ENCODE measurements around the gene EPN3. TPM values are rescaled to one million over a fixed set of nuclear protein-coding genes. Genes with fewer than 3 reads are reported as not detected.

Gene EPN3
- total RNA-seq, 1 experiment from 2014 or later = 17.8 TPM

DNA sequence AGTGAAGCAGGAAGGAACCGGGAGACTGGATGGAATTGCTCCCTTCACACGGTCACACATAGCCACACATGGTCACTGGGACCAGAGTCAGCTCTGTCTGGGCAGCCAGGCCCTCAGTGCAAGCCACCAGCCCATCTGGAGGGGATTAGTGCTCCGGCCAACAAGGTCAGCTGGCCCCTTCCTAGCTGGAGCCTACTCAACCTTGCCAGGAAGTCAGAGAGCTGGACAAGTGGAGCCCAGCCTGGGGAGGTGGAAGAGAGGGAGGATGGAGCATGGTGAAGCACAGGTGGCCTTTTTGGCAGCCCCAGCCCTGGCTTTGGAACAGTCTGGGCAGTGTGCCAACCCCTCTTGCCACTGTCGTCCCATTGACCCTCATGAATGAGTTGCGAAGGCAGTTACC, 24.3 kb downstream of the EPN3 start:
- H3K27me3 ChIP-seq (ENCODE audit: insufficient read depth, low read length) = no peaks in the 10 kb centered on the region
- no peaks in the 10 kb centered on the region for H3K9me2 ChIP-seq (ENCODE audit: insufficient read depth)
- RAD21 ChIA-PET (ENCODE audit: low non-redundant PET in 1 of 2, low total read pairs in 2 of 2, uncharacterized antibody in 2 of 2, unreplicated experiment in 2 of 2) = no interaction called here
- H3K9ac ChIP-seq (ENCODE audit: low read length) = no peak overlapping the region
- no peaks in the 10 kb centered on the region for H3K36me3 ChIP-seq (ENCODE audit: control insufficient read depth in 1 of 2, insufficient read depth in 2 of 2, low read length in 2 of 2)
- H2AFZ ChIP-seq (ENCODE audit: low read depth, low read length, poor library complexity, severe bottlenecking) = no peak overlapping the region
- no peak overlapping the region for H3K27ac ChIP-seq (ENCODE audit: low read depth, low read length)
- CTCF ChIA-PET = interaction anchor here (0.8 kb wide), 1 partner anchor 74 kb away, joined by 3 read pairs; no protein-coding TSS in a partner anchor
- no TSS peak for BruUV-seq (replicated peaks)
- H4K20me1 ChIP-seq (ENCODE audit: insufficient read depth) = no peaks in the 10 kb centered on the region
- no peak overlapping the region for H3K4me3 ChIP-seq (replicated peaks in 1 of 2; ENCODE audit: low read depth in 1 of 2, low read length in 2 of 2)
- no peak for DNase-seq (ENCODE audit: low read depth, low spot score)
- intact Hi-C loops (cut with micrococcal nuclease) = no loop called here
- TF ChIP-seq CEBPB (IDR thresholded peaks at IDR 0.05; ENCODE audit: low read depth) (no peak), SP1 (IDR thresholded peaks at IDR 0.05; ENCODE audit: low read depth) (no peak), JUND (IDR thresholded peaks at IDR 0.05) (no peak), TCF7L2 (IDR thresholded peaks at IDR 0.05; ENCODE audit: borderline replicate concordance, extremely low read depth, insufficient read depth, insufficient read length) (no peak), POLR2AphosphoS5 (IDR thresholded peaks at IDR 0.05; ENCODE audit: low read depth, low read length) (no peak), ELF1 (IDR thresholded peaks at IDR 0.05; ENCODE audit: borderline replicate concordance, low read depth) (no peak), REST (IDR thresholded peaks at IDR 0.05; ENCODE audit: low read depth) (no peak), ZFX (IDR thresholded peaks at IDR 0.05) (no peak), POLR2A (IDR thresholded peaks at IDR 0.05; ENCODE audit: borderline replicate concordance, extremely low read depth, insufficient read depth, insufficient read length) (no peak)
- TF ChIP-seq, protein P1, sequence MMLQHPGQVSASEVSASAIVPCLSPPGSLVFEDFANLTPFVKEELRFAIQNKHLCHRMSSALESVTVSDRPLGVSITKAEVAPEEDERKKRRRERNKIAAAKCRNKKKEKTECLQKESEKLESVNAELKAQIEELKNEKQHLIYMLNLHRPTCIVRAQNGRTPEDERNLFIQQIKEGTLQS (IDR thresholded peaks at IDR 0.05) = no peak
- TF ChIP-seq, protein P2, sequence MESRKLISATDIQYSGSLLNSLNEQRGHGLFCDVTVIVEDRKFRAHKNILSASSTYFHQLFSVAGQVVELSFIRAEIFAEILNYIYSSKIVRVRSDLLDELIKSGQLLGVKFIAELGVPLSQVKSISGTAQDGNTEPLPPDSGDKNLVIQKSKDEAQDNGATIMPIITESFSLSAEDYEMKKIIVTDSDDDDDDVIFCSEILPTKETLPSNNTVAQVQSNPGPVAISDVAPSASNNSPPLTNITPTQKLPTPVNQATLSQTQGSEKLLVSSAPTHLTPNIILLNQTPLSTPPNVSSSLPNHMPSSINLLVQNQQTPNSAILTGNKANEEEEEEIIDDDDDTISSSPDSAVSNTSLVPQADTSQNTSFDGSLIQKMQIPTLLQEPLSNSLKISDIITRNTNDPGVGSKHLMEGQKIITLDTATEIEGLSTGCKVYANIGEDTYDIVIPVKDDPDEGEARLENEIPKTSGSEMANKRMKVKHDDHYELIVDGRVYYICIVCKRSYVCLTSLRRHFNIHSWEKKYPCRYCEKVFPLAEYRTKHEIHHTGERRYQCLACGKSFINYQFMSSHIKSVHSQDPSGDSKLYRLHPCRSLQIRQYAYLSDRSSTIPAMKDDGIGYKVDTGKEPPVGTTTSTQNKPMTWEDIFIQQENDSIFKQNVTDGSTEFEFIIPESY (IDR thresholded peaks at IDR 0.05; ENCODE audit: extremely low read depth, insufficient replicate concordance, low read length) = no peak
- peaks cover 6 to 18% of the 10 kb centered on the region in 2 experiments; a peak in 3 of 4 replicates for H3K4me1 ChIP-seq (ENCODE audit: control insufficient read depth in 1 of 2, insufficient read depth in 2 of 2, low read length in 2 of 2)
- no peak for ATAC-seq
- H3K9me3 ChIP-seq (ENCODE audit: control insufficient read depth in 1 of 2, insufficient read depth in 1 of 2, low read depth in 1 of 2, low read length in 2 of 2) = no peaks in the 10 kb centered on the region
- H3K79me2 ChIP-seq (ENCODE audit: insufficient read depth, low read length) = no peaks in the 10 kb centered on the region
- H3K4me2 ChIP-seq (ENCODE audit: low read length) = no peak overlapping the region
- POLR2A ChIA-PET = interaction anchor here (0.8 kb wide), 1 partner anchor 74 kb away, joined by 3 read pairs; no protein-coding TSS in a partner anchor
